AG09309 (cell line): Measurements from ENCODE around the gene AUTS2.

Experiments used
- DNase-seq: peaks from one replicate; pipeline ENCODE4 v3.0.0-alpha.2; 2010; ENCODE audit warnings: low read depth
- H3K4me3 ChIP-seq: 2 replicates; pipeline ENCODE4 v1.5.1; 2011; ENCODE audit warnings: mild to moderate bottlenecking, low read depth, low read length, moderate library complexity; ENCODE audit not compliant: control insufficient read depth
- CTCF ChIP-seq: IDR thresholded peaks from 2 replicates; pipeline ENCODE4 v1.5.1; 2011; ENCODE audit warnings: mild to moderate bottlenecking, low read depth, low read length, inconsistent platforms; ENCODE audit not compliant: insufficient read depth, control insufficient read depth; ENCODE audit errors: missing control alignments

AUTS2 gene

GRCh38 chr7:69992938-69993337, 394.7 kb downstream of the AUTS2 start:
- no peak for DNase-seq
- TF ChIP-seq CTCF: no peak
- no peak overlapping the region for H3K4me3 ChIP-seq

- no peak for DNase-seq
- no peak for TF ChIP-seq CTCF
- no peak overlapping the region for H3K4me3 ChIP-seq
Measured at GRCh38 chr7:69994218-69994617, 395.9 kb downstream of the AUTS2 start.

GRCh38 chr7:69994886-69995542, 396.7 kb downstream of the AUTS2 start:
- no peak for TF ChIP-seq CTCF
- DNase-seq: no peak
- no peak overlapping the region for H3K4me3 ChIP-seq

- DNase-seq: no peak
- no peak for TF ChIP-seq CTCF
- no peak overlapping the region for H3K4me3 ChIP-seq
Measured at GRCh38 chr7:69996121-69996520, 397.8 kb downstream of the AUTS2 start.

- H3K4me3 ChIP-seq: no peak overlapping the region
- no peak for DNase-seq
- TF ChIP-seq CTCF: no peak
Measured at GRCh38 chr7:70000737-70001348, 402.6 kb downstream of the AUTS2 start.

GRCh38 chr7:70005480-70005879, 407.2 kb downstream of the AUTS2 start:
- no peak for DNase-seq
- no peak overlapping the region for H3K4me3 ChIP-seq
- TF ChIP-seq CTCF: no peak
